Measurements from ENCODE around the gene HORMAD1. TPM values are rescaled to one million over a fixed set of nuclear protein-coding genes. Genes with fewer than 3 reads are reported as not detected.
"Not testable (repeated sequence)": the region's sequence is repeated elsewhere in the genome, so short reads cannot be mapped to it uniquely, and the experiment has no call there.

The HORMAD1 gene
- total RNA-seq, 1 experiment from 2014 or later: not detected

DNA sequence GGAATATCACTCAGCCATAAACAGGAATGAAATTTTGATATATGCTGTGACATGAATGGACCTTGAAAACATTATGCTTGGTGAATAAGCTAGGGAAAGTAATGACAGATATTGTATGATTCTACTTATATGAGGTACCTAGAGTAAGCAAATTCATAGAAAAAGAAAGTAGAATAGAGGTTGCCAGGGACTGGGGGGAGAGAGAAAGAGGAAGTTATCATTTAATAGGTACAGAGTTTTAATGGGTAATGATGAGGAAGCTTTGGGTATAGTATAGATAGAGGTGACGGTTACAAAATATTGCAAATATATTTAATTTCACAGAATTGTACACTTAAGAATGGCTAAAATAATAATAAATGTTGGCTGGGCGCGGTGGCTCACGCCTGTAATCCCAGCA is 60.1 kb downstream of the HORMAD1 start:
- DNase-seq: no peak
- Mint-ChIP-seq H3K27ac (ENCODE audit: unreplicated experiment) (no peak overlapping the region), H3K27me3 (ENCODE audit: insufficient read depth, unreplicated experiment) (no peaks in the 10 kb centered on the region), H3K9me3 (ENCODE audit: unreplicated experiment) (peaks cover 10% of the 10 kb centered on the region), H3K36me3 (ENCODE audit: insufficient read depth, unreplicated experiment) (peaks cover 5% of the 10 kb centered on the region), H3K4me1 (ENCODE audit: low read depth, unreplicated experiment) (no peaks in the 10 kb centered on the region), H3K4me3 (ENCODE audit: unreplicated experiment) (no peak overlapping the region)
- no peak for TF ChIP-seq CTCF (IDR thresholded peaks at IDR 0.05; ENCODE audit: insufficient read depth in 1 of 2, low read depth in 1 of 2, low read length in 1 of 2, severe bottlenecking in 1 of 2, unreplicated experiment in 1 of 2)
- Histone ChIP-seq H3K36me3 (ENCODE audit: control insufficient read depth, insufficient read depth, low read length) (no peaks in the 10 kb centered on the region), H3K9me3 (no peaks in the 10 kb centered on the region), H3K4me3 (ENCODE audit: low read depth, low read length) (no peak overlapping the region), H3K4me1 (no peaks in the 10 kb centered on the region), H3K27me3 (replicated peaks; ENCODE audit: control insufficient read depth, insufficient read depth, low read length) (no peaks in the 10 kb centered on the region)
- intact Hi-C loops (cut with micrococcal nuclease; ENCODE audit: unreplicated experiment): no loop called here
- POLR2A ChIA-PET: no interaction called here
- no TSS peak for BruUV-seq (replicated peaks)
- CTCF ChIA-PET: no interaction called here

DNA sequence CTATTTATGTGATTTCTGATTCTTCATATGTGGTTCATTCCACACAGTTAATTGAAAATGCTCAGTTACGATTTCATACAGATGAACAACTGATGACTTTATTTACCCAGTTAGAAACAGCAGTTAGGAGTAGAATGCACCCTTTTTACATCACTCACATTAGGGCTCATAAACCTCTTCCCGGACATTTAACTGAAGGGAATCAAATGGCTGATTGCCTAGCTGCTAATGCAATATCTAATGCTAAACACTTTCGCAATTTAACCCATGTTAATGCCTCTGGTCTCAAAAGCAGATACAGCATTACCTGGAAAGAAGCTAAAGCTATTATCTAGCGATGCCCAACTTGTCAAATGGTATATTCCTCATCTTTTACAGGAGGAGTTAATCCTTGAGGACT is 63.6 kb downstream of the HORMAD1 start:
- H3K36me3 Mint-ChIP-seq (ENCODE audit: insufficient read depth, unreplicated experiment); intact Hi-C loops (cut with micrococcal nuclease; ENCODE audit: unreplicated experiment); BruUV-seq (replicated peaks); H3K9me3 ChIP-seq; H3K4me3 ChIP-seq (ENCODE audit: low read depth, low read length); H3K27me3 Mint-ChIP-seq (ENCODE audit: insufficient read depth, unreplicated experiment); CTCF ChIA-PET; H3K4me1 ChIP-seq; H3K27ac Mint-ChIP-seq (ENCODE audit: unreplicated experiment); H3K27me3 ChIP-seq (replicated peaks; ENCODE audit: control insufficient read depth, insufficient read depth, low read length); H3K36me3 ChIP-seq (ENCODE audit: control insufficient read depth, insufficient read depth, low read length); H3K4me1 Mint-ChIP-seq (ENCODE audit: low read depth, unreplicated experiment); DNase-seq; H3K9me3 Mint-ChIP-seq (ENCODE audit: unreplicated experiment); POLR2A ChIA-PET; H3K4me3 Mint-ChIP-seq (ENCODE audit: unreplicated experiment): not testable (repeated sequence)

DNA sequence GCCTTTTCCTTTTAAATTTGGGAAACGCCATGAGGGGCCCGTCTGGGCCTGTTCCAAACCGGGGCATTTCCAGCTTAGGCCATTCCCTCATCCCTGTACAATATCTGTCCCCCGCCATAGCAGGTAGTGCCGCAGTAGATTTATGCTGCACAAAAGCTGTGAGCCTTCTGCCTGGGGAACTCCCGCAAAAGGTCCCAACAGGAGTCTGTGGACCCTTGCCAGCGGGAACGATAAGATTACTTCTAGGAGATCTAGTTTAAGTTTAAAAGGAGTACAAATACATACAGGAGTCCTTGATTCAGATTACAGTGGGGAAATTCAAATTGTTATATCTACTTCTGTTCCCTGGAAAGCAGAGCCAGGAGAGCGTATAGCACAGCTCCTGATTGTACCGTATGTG is 66.1 kb downstream of the HORMAD1 start:
- not testable (repeated sequence) for H3K36me3 Mint-ChIP-seq (ENCODE audit: insufficient read depth, unreplicated experiment)

GRCh38 chr1:150650193-150650592 is 70.5 kb downstream of the HORMAD1 start:
- no peak for TF ChIP-seq CTCF (IDR thresholded peaks at IDR 0.05; ENCODE audit: insufficient read depth in 1 of 2, low read depth in 1 of 2, low read length in 1 of 2, severe bottlenecking in 1 of 2, unreplicated experiment in 1 of 2)
- CTCF ChIA-PET: no interaction called here
- H3K4me3 ChIP-seq (ENCODE audit: low read depth, low read length): no peak overlapping the region
- POLR2A ChIA-PET: no interaction called here
- no peaks in the 10 kb centered on the region for H3K9me3 Mint-ChIP-seq (ENCODE audit: unreplicated experiment)
- H3K36me3 Mint-ChIP-seq (ENCODE audit: insufficient read depth, unreplicated experiment): no peaks in the 10 kb centered on the region
- no TSS peak for BruUV-seq (replicated peaks)
- H3K4me1 ChIP-seq: 0 out of 2 replicates have a peak, but pooled peaks cover 4% of the 10 kb centered on the region
- no peaks in the 10 kb centered on the region for H3K9me3 ChIP-seq
- no peaks in the 10 kb centered on the region for H3K27me3 Mint-ChIP-seq (ENCODE audit: insufficient read depth, unreplicated experiment)
- intact Hi-C loops (cut with micrococcal nuclease; ENCODE audit: unreplicated experiment): no loop called here
- no peak overlapping the region for H3K27ac Mint-ChIP-seq (ENCODE audit: unreplicated experiment)
- H3K27me3 ChIP-seq (replicated peaks; ENCODE audit: control insufficient read depth, insufficient read depth, low read length): no peaks in the 10 kb centered on the region
- no peak overlapping the region for H3K4me3 Mint-ChIP-seq (ENCODE audit: unreplicated experiment)
- DNase-seq: peak in 1 of 2 experiments; percentile 51
- peaks cover 1% of the 10 kb centered on the region for H3K36me3 ChIP-seq (ENCODE audit: control insufficient read depth, insufficient read depth, low read length)
- no peaks in the 10 kb centered on the region for H3K4me1 Mint-ChIP-seq (ENCODE audit: low read depth, unreplicated experiment)

More for the DNA sequence above, 66.1 kb downstream of the HORMAD1 start:
- H3K27ac Mint-ChIP-seq (ENCODE audit: unreplicated experiment); BruUV-seq (replicated peaks); CTCF ChIA-PET; H3K9me3 ChIP-seq; DNase-seq; H3K27me3 ChIP-seq (replicated peaks; ENCODE audit: control insufficient read depth, insufficient read depth, low read length); H3K4me3 ChIP-seq (ENCODE audit: low read depth, low read length); H3K4me1 ChIP-seq; H3K27me3 Mint-ChIP-seq (ENCODE audit: insufficient read depth, unreplicated experiment); H3K4me3 Mint-ChIP-seq (ENCODE audit: unreplicated experiment); H3K36me3 ChIP-seq (ENCODE audit: control insufficient read depth, insufficient read depth, low read length); POLR2A ChIA-PET; intact Hi-C loops (cut with micrococcal nuclease; ENCODE audit: unreplicated experiment); H3K9me3 Mint-ChIP-seq (ENCODE audit: unreplicated experiment); H3K4me1 Mint-ChIP-seq (ENCODE audit: low read depth, unreplicated experiment): not testable (repeated sequence)
